ENCODE results near the gene GAPT.

Gene GAPT

GRCh38 chr5:58481828-58482227 lies 9.4 kb upstream of the GAPT start:
- DNase-seq (no peak), ATAC-seq (no peak)

GRCh38 chr5:58482536-58482935 lies 8.7 kb upstream of the GAPT start:
- no peak overlapping the region for H3K4me3 Mint-ChIP-seq
- peaks cover 4% of the 10 kb centered on the region for H3K4me1 Mint-ChIP-seq
- ATAC-seq = no peak
- peaks cover 2% of the 10 kb centered on the region for H3K27me3 Mint-ChIP-seq
- DNase-seq = no peak
- H3K9me3 Mint-ChIP-seq = no peaks in the 10 kb centered on the region
- H3K27ac Mint-ChIP-seq = no peak overlapping the region
- H3K36me3 Mint-ChIP-seq (ENCODE audit: low read depth) = no peaks in the 10 kb centered on the region

More at GRCh38 chr5:58481828-58482227, 9.4 kb upstream of the GAPT start:
- H3K36me3 Mint-ChIP-seq (ENCODE audit: low read depth) = no peaks in the 10 kb centered on the region
- H3K4me1 Mint-ChIP-seq = peaks cover 4% of the 10 kb centered on the region
- H3K4me3 Mint-ChIP-seq = no peak overlapping the region
- no peak overlapping the region for H3K27ac Mint-ChIP-seq
- H3K9me3 Mint-ChIP-seq = no peaks in the 10 kb centered on the region
- H3K27me3 Mint-ChIP-seq = peaks cover 2% of the 10 kb centered on the region

GRCh38 chr5:58484505-58484904 lies 6.7 kb upstream of the GAPT start:
- peaks cover 2% of the 10 kb centered on the region for H3K4me1 Mint-ChIP-seq
- H3K27me3 Mint-ChIP-seq = peaks cover 4% of the 10 kb centered on the region
- no peak overlapping the region for H3K4me3 Mint-ChIP-seq
- H3K36me3 Mint-ChIP-seq (ENCODE audit: low read depth) = no peaks in the 10 kb centered on the region
- ATAC-seq = no peak
- no peak overlapping the region for H3K27ac Mint-ChIP-seq
- DNase-seq = no peak
- no peaks in the 10 kb centered on the region for H3K9me3 Mint-ChIP-seq

- peaks cover 12% of the 10 kb centered on the region for H3K27me3 Mint-ChIP-seq
- no peak overlapping the region for H3K27ac Mint-ChIP-seq
- H3K4me3 Mint-ChIP-seq = no peak overlapping the region
- DNase-seq (no peak), ATAC-seq (no peak)
- H3K9me3 Mint-ChIP-seq = no peaks in the 10 kb centered on the region
- H3K4me1 Mint-ChIP-seq = peaks cover 8% of the 10 kb centered on the region
- no peaks in the 10 kb centered on the region for H3K36me3 Mint-ChIP-seq (ENCODE audit: low read depth)
Observed at GRCh38 chr5:58486290-58486689, 4.9 kb upstream of the GAPT start.

GRCh38 chr5:58490402-58491050 lies 709 bp upstream of the GAPT start:
- Mint-ChIP-seq H3K4me3 (no peak overlapping the region), H3K36me3 (ENCODE audit: low read depth) (no peaks in the 10 kb centered on the region), H3K9me3 (no peaks in the 10 kb centered on the region), H3K27me3 (peaks cover 12% of the 10 kb centered on the region), H3K4me1 (peaks cover 6% of the 10 kb centered on the region), H3K27ac (no peak overlapping the region)
- ATAC-seq (no peak), DNase-seq (no peak)

- DNase-seq = no peak
- Mint-ChIP-seq H3K27me3 (peaks cover 12% of the 10 kb centered on the region), H3K36me3 (ENCODE audit: low read depth) (no peaks in the 10 kb centered on the region), H3K4me3 (no peak overlapping the region), H3K4me1 (peaks cover 6% of the 10 kb centered on the region), H3K9me3 (no peaks in the 10 kb centered on the region), H3K27ac (peak overlapping the region; percentile 13)
- no peak for ATAC-seq
Observed at GRCh38 chr5:58493141-58493540, 1.9 kb downstream of the GAPT start.

- Mint-ChIP-seq H3K27ac (no peak overlapping the region), H3K36me3 (ENCODE audit: low read depth) (no peaks in the 10 kb centered on the region), H3K9me3 (no peaks in the 10 kb centered on the region), H3K27me3 (peaks cover 1% of the 10 kb centered on the region), H3K4me1 (peaks cover 19% of the 10 kb centered on the region), H3K4me3 (no peak overlapping the region)
- no peak for DNase-seq
- ATAC-seq = no peak
Observed at GRCh38 chr5:58496488-58496887, 5.3 kb downstream of the GAPT start.

GRCh38 chr5:58497386-58497785 lies 6.2 kb downstream of the GAPT start:
- Mint-ChIP-seq H3K4me1 (peaks cover 19% of the 10 kb centered on the region), H3K27ac (no peak overlapping the region), H3K4me3 (no peak overlapping the region)

GRCh38 chr5:58497921-58498320 lies 6.7 kb downstream of the GAPT start:
- DNase-seq = no peak
- H3K27ac Mint-ChIP-seq = no peak overlapping the region
- H3K27me3 Mint-ChIP-seq = peaks cover 1% of the 10 kb centered on the region
- H3K4me3 Mint-ChIP-seq = no peak overlapping the region
- peaks cover 19% of the 10 kb centered on the region for H3K4me1 Mint-ChIP-seq
- no peaks in the 10 kb centered on the region for H3K9me3 Mint-ChIP-seq
- no peak for ATAC-seq
- no peaks in the 10 kb centered on the region for H3K36me3 Mint-ChIP-seq (ENCODE audit: low read depth)

More at GRCh38 chr5:58497386-58497785, 6.2 kb downstream of the GAPT start:
- ATAC-seq (no peak), DNase-seq (no peak)
- H3K27me3 Mint-ChIP-seq = peaks cover 1% of the 10 kb centered on the region
- H3K36me3 Mint-ChIP-seq (ENCODE audit: low read depth) = no peaks in the 10 kb centered on the region
- no peaks in the 10 kb centered on the region for H3K9me3 Mint-ChIP-seq

GRCh38 chr5:58498340-58498942 lies 7.2 kb downstream of the GAPT start:
- no peak for ATAC-seq
- Mint-ChIP-seq H3K36me3 (ENCODE audit: low read depth) (no peaks in the 10 kb centered on the region), H3K4me1 (peaks cover 19% of the 10 kb centered on the region), H3K27me3 (peaks cover 1% of the 10 kb centered on the region), H3K4me3 (no peak overlapping the region), H3K9me3 (no peaks in the 10 kb centered on the region), H3K27ac (no peak overlapping the region)
- DNase-seq = no peak

- no peak for DNase-seq
- Mint-ChIP-seq H3K36me3 (ENCODE audit: low read depth) (no peaks in the 10 kb centered on the region), H3K27me3 (peaks cover 1% of the 10 kb centered on the region), H3K27ac (no peak overlapping the region), H3K9me3 (no peaks in the 10 kb centered on the region), H3K4me1 (peaks cover 19% of the 10 kb centered on the region), H3K4me3 (no peak overlapping the region)
- no peak for ATAC-seq
Observed at GRCh38 chr5:58499231-58499630, 8.0 kb downstream of the GAPT start.

GRCh38 chr5:58499941-58500340 lies 8.7 kb downstream of the GAPT start:
- ATAC-seq = no peak
- Mint-ChIP-seq H3K4me3 (no peak overlapping the region), H3K27ac (no peak overlapping the region), H3K36me3 (ENCODE audit: low read depth) (no peaks in the 10 kb centered on the region), H3K27me3 (peaks cover 1% of the 10 kb centered on the region), H3K9me3 (no peaks in the 10 kb centered on the region), H3K4me1 (peaks cover 23% of the 10 kb centered on the region)
- DNase-seq = no peak

- DNase-seq (no peak), ATAC-seq (no peak)
- no peaks in the 10 kb centered on the region for H3K9me3 Mint-ChIP-seq
- peaks cover 30% of the 10 kb centered on the region for H3K4me1 Mint-ChIP-seq
- no peak overlapping the region for H3K27ac Mint-ChIP-seq
- peaks cover 1% of the 10 kb centered on the region for H3K27me3 Mint-ChIP-seq
- H3K36me3 Mint-ChIP-seq (ENCODE audit: low read depth) = no peaks in the 10 kb centered on the region
- H3K4me3 Mint-ChIP-seq = no peak overlapping the region
Observed at GRCh38 chr5:58501778-58502417, 10.7 kb downstream of the GAPT start.

GRCh38 chr5:58503390-58504046 lies 12.3 kb downstream of the GAPT start:
- Mint-ChIP-seq H3K4me3 (no peak overlapping the region), H3K4me1 (peaks cover 37% of the 10 kb centered on the region), H3K27me3 (peaks cover 1% of the 10 kb centered on the region), H3K27ac (no peak overlapping the region), H3K36me3 (ENCODE audit: low read depth) (no peaks in the 10 kb centered on the region), H3K9me3 (no peaks in the 10 kb centered on the region)
- DNase-seq (no peak), ATAC-seq (no peak)

GRCh38 chr5:58504766-58505165 lies 13.5 kb downstream of the GAPT start:
- DNase-seq (no peak), ATAC-seq (no peak)
- Mint-ChIP-seq H3K4me3 (no peak overlapping the region), H3K36me3 (ENCODE audit: low read depth) (no peaks in the 10 kb centered on the region), H3K4me1 (peaks cover 27% of the 10 kb centered on the region), H3K9me3 (no peaks in the 10 kb centered on the region), H3K27ac (no peak overlapping the region), H3K27me3 (no peaks in the 10 kb centered on the region)

Data from activated naive CD8-positive, alpha-beta T cell treated with anti-CD3 and anti-CD28 coated beads, Interleukin-2, amount 50 U/mL, for 24 hours (primary cell).